SK-N-SH treated with all-trans-retinoic acid at 6 μM for 48 hours (cell line): ENCODE results near the gene ACTC1.
A peak's percentile ranks its signal among the peaks of the same experiment; 100 is the strongest.

Experiments used
- ATAC-seq: fragments of 200-7000 bp; cut with Tn5 transposase; 3 replicates; pipeline ENCODE4 v1.9.1; 2020; ENCODE audit warnings: mild to moderate bottlenecking, moderate library complexity
- ISL1 ChIP-seq: fragments of 250-450 bp; sonication (Bioruptor Pico); IDR thresholded peaks from 2 replicates; pipeline ENCODE4 v2.1.2; 2022; ENCODE audit warnings: mild to moderate bottlenecking, moderate library complexity
- OSR1 ChIP-seq: fragments of 250-450 bp; sonication (Bioruptor Pico); IDR thresholded peaks from 2 replicates; pipeline ENCODE4 v1.8.0; 2022; ENCODE audit warnings: moderate library complexity, mild to moderate bottlenecking, inconsistent platforms
- PPARA ChIP-seq: fragments of 250-450 bp; sonication (Bioruptor Pico); IDR thresholded peaks from 2 replicates; pipeline ENCODE4 v1.5.0; 2020; ENCODE audit warnings: mild to moderate bottlenecking, borderline replicate concordance
- SNAI2 ChIP-seq: fragments of 250-450 bp; sonication (Bioruptor Pico); IDR thresholded peaks from 2 replicates; pipeline ENCODE4 v1.5.0; 2020; ENCODE audit warnings: mild to moderate bottlenecking, moderate library complexity
- TCF4 ChIP-seq: fragments of 250-450 bp; sonication (Bioruptor Pico); IDR thresholded peaks from 2 replicates; pipeline ENCODE4 v1.8.0; 2021; ENCODE audit warnings: mild to moderate bottlenecking, moderate library complexity, borderline replicate concordance
- ZC3H10 ChIP-seq: fragments of 250-450 bp; sonication (Bioruptor Pico); IDR thresholded peaks from 2 replicates; pipeline ENCODE4 v1.5.1; 2021; ENCODE audit warnings: mild to moderate bottlenecking, moderate library complexity
- ZNF70 ChIP-seq: fragments of 450-650 bp; formaldehyde crosslinking; IDR thresholded peaks from 2 replicates; pipeline ENCODE4 v1.5.0; 2020; ENCODE audit warnings: mild to moderate bottlenecking, moderate library complexity
- ZNF8 ChIP-seq: fragments of 450-650 bp; formaldehyde crosslinking; IDR thresholded peaks from 2 replicates; pipeline ENCODE4 v1.5.0; 2020; ENCODE audit warnings: mild to moderate bottlenecking, moderate library complexity
- TF ChIP-seq, protein P1 (sequence below): fragments of 250-450 bp; sonication (Bioruptor Pico); IDR thresholded peaks from 2 replicates; pipeline ENCODE4 v1.5.0; 2020; ENCODE audit warnings: mild to moderate bottlenecking, moderate library complexity

The ACTC1 gene

DNA sequence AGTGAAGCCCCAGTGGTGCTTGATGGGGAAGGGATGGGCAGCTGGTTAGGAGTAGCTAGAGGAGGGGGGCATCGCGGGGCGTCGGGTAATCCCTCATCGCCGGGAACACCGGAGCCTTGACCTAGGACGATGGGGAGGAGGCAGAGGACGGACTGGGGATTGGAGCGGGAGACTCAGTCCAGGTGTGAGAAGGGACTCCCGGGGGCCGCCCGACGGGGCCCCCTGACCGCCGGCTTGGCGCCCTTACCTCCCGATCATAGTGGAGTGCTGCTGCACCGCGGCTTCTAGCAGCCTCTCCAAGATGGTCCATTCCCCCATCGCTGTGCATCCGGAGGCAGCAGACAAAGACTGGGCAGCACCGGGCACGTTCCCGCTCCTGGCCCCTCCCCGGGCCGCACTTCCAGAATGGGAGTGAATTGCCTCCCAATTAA is 41.2 kb downstream of the ACTC1 start:
- TF ChIP-seq OSR1 (CRISPR knock-in tag) (no peak), ZNF70 (CRISPR knock-in tag) (no peak), ZC3H10 (no peak), ISL1 (no peak)
- TF ChIP-seq, protein P1, sequence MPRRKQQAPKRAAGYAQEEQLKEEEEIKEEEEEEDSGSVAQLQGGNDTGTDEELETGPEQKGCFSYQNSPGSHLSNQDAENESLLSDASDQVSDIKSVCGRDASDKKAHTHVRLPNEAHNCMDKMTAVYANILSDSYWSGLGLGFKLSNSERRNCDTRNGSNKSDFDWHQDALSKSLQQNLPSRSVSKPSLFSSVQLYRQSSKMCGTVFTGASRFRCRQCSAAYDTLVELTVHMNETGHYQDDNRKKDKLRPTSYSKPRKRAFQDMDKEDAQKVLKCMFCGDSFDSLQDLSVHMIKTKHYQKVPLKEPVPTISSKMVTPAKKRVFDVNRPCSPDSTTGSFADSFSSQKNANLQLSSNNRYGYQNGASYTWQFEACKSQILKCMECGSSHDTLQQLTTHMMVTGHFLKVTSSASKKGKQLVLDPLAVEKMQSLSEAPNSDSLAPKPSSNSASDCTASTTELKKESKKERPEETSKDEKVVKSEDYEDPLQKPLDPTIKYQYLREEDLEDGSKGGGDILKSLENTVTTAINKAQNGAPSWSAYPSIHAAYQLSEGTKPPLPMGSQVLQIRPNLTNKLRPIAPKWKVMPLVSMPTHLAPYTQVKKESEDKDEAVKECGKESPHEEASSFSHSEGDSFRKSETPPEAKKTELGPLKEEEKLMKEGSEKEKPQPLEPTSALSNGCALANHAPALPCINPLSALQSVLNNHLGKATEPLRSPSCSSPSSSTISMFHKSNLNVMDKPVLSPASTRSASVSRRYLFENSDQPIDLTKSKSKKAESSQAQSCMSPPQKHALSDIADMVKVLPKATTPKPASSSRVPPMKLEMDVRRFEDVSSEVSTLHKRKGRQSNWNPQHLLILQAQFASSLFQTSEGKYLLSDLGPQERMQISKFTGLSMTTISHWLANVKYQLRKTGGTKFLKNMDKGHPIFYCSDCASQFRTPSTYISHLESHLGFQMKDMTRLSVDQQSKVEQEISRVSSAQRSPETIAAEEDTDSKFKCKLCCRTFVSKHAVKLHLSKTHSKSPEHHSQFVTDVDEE (CRISPR knock-in tag), result no peak
- ATAC-seq, result peak; percentile 18; the same call in 1 of the 3 replicates

DNA sequence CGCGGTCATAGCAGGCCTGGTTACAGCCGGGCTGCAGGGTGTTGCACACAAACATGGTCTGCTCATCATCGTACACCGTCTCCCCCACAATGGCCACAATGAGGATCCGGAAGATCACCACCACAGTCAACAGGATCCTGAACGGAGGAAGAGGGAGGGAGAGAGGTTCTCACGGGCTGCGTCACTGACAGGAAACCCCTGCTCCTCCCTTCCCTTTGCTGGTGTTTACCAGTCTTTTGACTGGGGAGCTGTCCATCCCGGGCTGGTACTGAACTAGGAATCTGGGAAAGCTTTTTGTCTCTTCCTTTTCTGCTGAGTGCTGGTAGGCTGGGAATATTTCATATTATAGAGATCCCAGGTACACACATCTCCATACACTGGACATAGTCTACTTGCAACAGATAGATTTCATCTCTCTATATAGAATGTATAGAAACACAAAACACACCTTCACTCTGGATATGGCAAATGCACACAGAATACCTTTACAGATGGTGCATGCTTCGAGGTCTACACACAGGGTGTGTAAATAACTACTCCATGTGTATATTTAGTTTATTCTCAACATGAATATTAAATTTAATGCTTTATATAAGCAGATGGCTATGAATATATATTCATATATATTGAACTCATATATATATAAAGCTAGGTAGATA is 42.0 kb downstream of the ACTC1 start:
- TF ChIP-seq TCF4 (CRISPR knock-in tag) (no peak), SNAI2 (CRISPR knock-in tag) (peak; percentile 41; the same call in 1 of the 2 replicates), ZNF8 (no peak)
- ATAC-seq, result peak; percentile 68

DNA sequence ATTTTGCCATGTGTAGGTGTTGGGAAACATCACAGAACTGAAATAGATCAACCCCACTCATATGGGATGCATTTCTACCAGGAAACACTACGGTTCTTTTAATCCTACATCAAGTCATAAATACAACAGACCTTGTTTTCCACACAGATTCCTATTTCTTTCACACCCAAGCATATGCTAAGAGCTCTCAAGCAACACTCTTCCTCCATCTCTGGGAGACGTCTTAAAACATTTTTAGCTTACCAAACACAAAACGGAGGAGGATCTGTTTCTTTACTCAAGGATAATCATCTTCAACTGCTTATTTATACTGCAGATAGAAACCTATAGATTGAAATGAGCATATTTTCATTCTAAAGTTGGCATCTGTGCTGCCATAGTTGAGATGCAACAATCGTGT is 45.7 kb downstream of the ACTC1 start:
- no peak for TF ChIP-seq PPARA (CRISPR knock-in tag)
- ATAC-seq, result no peak
